Ascending aorta (tissue), 2 donors: Measurements from ENCODE around the gene COL9A3. TPM values are rescaled to one million over a fixed set of nuclear protein-coding genes. Genes with fewer than 3 reads are reported as not detected.

ENCODE experiments used
- DNase-seq, 2 donors: peaks; one replicate each; pipeline ENCODE4 v3.0.0-alpha.2; 2019; ENCODE audit warnings: low spot score in 2 of 2
- H3K27ac ChIP-seq, 2 donors: fragments of 200-600 bp; sonication (generic); one replicate each; pipeline ENCODE4 v1.5.1; 2016 to 2017; ENCODE audit warnings: mild to moderate bottlenecking in 1 of 2
- H3K27me3 ChIP-seq: fragments of 200-600 bp; sonication (generic); one replicate; pipeline ENCODE4 v1.5.1; 2017
- H3K36me3 ChIP-seq, 2 donors: fragments of 200-600 bp; sonication (generic); one replicate each; pipeline ENCODE4 v1.5.1; 2016
- H3K4me1 ChIP-seq, 2 donors: fragments of 200-600 bp; sonication (generic); one replicate each; pipeline ENCODE4 v1.5.1; 2016 to 2017; ENCODE audit warnings: mild to moderate bottlenecking in 1 of 2
- H3K4me3 ChIP-seq, 2 donors: fragments of 200-600 bp; sonication (generic); one replicate each; pipeline ENCODE4 v1.5.1; 2016 to 2017; ENCODE audit warnings: mild to moderate bottlenecking in 1 of 2
- H3K9me3 ChIP-seq, 2 donors: fragments of 200-600 bp; sonication (generic); one replicate each; pipeline ENCODE4 v1.5.1; 2016
- CTCF ChIP-seq, 3 experiments: fragments of 200-600 bp in 2 of 3; fragments of 450-650 bp in 1 of 3; sonication (generic) in 2 of 3; IDR thresholded peaks; one replicate each; pipeline ENCODE4 v1.5.1; 2016 to 2019; ENCODE audit warnings: antibody characterized with exemption in 3 of 3, mild to moderate bottlenecking in 1 of 3, moderate library complexity in 1 of 3
- intact Hi-C: fragments of 100-400 bp; cut with DNase I; formaldehyde crosslinking; loops from one replicate; pipeline ENCODE4 v1.15.1; 2023
- total RNA-seq: library from RNA; depleted of rRNA; stranded (reverse); fragments of >200 nt; gene quantifications from one replicate; pipeline ENCODE4 v1.1.0, GENCODE V29; 2016

The COL9A3 gene
- total RNA-seq, 1 donor from 2014 or later: 13.8 TPM

DNA sequence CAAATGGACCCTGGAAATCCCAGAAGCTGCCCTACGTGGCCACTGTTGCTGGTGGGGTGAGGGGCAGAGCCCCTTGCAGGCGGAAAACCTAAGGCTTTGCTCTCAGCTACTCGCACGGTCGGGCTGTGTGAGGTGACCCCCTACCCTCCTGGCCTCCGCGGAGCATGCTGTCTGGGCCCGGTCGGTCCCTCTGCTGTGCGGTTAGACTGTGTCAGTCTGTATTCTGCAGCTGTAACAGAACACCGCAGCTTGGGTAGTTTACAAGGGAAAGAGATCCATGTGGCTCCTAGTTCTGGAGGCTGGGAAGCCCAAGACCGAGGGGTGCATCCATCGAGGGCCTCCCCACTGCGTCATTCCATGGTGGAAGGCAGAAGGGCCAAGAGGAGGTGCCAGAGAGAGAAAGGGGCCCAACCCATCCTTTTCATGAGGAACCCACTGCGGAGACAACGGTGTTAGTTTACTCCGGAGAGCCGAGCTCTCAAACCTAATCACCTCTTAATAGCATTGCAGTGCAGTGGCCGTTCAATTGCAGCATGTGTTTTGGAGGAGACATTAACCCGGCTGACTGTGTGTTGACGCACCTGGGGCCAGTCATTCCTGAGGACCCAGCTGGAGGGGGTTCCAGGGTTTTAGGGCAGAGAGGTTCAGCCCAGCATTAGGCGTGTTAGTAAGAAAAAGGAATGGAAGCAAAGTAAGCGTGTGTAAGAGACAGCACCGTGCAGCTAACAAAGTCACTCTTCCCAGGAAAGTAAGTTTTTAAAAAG is 18.3 kb downstream of the COL9A3 start:
- Histone ChIP-seq H3K27ac (no peak overlapping the region), H3K36me3 (no peaks in the 10 kb centered on the region), H3K4me1 (no peaks in the 10 kb centered on the region), H3K4me3 (no peak overlapping the region), H3K27me3 (no peaks in the 10 kb centered on the region), H3K9me3 (no peaks in the 10 kb centered on the region)
- no peak for DNase-seq
- TF ChIP-seq CTCF (IDR thresholded peaks at IDR 0.05): no peak
- intact Hi-C loops: no loop called here

GRCh38 chr20:62835931-62836861 is 19.3 kb downstream of the COL9A3 start:
- H3K4me1 ChIP-seq: no peaks in the 10 kb centered on the region
- intact Hi-C loops: no loop called here
- H3K27ac ChIP-seq: no peak overlapping the region
- TF ChIP-seq CTCF (IDR thresholded peaks at IDR 0.05): no peak
- no peak overlapping the region for H3K4me3 ChIP-seq
- H3K36me3 ChIP-seq: no peaks in the 10 kb centered on the region
- no peaks in the 10 kb centered on the region for H3K9me3 ChIP-seq
- no peaks in the 10 kb centered on the region for H3K27me3 ChIP-seq
- no peak for DNase-seq

DNA sequence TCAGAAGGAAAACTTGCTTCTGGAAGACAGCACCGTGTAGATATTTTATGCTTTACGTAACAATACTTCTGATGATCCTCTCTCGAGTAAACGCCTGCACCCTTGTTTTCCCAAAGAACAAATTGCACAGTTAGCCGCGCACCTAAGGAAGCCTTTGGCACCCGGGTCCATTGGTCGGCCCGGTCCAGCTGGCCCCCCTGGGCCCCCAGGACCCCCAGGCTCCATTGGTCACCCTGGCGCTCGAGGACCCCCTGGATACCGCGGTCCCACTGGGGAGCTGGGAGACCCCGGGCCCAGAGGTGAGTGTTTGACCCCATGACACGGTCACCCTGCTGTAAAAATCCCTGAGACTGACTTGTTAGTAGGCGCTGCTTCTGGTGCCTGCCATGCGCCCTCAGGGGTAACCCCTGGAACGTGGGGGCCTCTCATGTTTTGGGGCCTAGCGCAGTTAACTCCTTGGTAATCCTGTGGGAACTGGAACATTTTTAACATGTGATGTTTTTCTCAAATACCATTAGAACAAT is 20.2 kb downstream of the COL9A3 start:
- H3K4me3 ChIP-seq: no peak overlapping the region
- intact Hi-C loops: no loop called here
- no peaks in the 10 kb centered on the region for H3K27me3 ChIP-seq
- no peak overlapping the region for H3K27ac ChIP-seq
- no peaks in the 10 kb centered on the region for H3K36me3 ChIP-seq
- H3K9me3 ChIP-seq: no peaks in the 10 kb centered on the region
- TF ChIP-seq CTCF (IDR thresholded peaks at IDR 0.05): no peak
- no peak for DNase-seq
- H3K4me1 ChIP-seq: no peaks in the 10 kb centered on the region

DNA sequence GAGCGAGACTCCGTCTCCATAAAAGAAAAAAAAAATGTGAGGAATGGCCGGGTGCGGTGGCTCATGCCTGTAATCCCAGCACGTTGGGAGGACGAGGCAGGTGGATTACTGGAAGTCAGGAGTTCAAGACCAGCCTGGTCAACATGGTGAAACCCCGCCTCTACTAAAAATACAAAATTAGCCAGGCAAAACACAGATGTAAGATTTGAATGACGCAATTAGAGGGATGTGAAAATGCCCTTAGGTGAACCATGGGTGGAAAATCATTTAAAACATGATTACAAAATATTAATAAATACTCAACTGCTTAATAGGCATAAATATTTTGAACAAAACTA is 20.9 kb downstream of the COL9A3 start:
- Histone ChIP-seq H3K27me3 (no peaks in the 10 kb centered on the region), H3K4me1 (no peaks in the 10 kb centered on the region), H3K36me3 (no peaks in the 10 kb centered on the region), H3K27ac (no peak overlapping the region), H3K4me3 (no peak overlapping the region), H3K9me3 (no peaks in the 10 kb centered on the region)
- no peak for DNase-seq
- intact Hi-C loops: no loop called here
- TF ChIP-seq CTCF (IDR thresholded peaks at IDR 0.05): no peak

DNA sequence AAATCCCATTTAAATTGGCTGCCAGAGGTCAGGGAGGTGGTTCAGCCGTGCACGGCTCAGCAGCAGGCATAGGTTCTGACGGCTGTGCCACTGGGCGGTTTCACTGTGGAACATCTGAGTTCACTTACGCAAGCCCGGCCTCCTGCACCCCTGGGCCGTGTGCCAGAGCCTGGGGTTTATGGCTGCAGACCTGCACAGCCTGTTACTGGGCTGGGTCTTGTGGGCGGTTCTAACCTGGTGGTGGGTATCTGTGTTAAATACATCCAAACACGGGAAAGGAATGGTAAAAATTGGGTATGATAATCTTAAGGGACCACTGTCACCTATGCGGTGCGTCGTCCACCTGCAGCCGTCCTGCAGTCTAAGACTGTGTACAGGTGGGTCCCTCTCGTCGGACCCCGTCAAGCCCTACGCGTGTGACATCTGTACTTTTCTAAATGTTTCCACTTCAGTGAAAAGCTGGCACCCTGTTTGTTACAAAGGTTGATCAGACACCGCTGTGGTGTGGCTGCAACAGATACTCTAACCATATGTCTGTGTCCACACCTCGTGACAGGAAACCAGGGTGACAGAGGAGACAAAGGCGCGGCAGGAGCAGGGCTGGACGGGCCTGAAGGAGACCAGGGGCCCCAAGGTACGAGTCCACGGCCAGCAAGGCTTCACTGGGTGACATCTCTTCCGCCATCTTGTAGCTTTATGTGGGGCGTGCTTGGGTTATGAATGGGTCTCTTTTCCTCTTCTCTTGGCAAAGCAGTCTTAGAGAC is 21.5 kb downstream of the COL9A3 start:
- H3K36me3 ChIP-seq: no peaks in the 10 kb centered on the region
- TF ChIP-seq CTCF (IDR thresholded peaks at IDR 0.05): no peak
- H3K4me3 ChIP-seq: no peak overlapping the region
- intact Hi-C loops: no loop called here
- H3K27me3 ChIP-seq: no peaks in the 10 kb centered on the region
- H3K9me3 ChIP-seq: no peaks in the 10 kb centered on the region
- DNase-seq: no peak
- H3K4me1 ChIP-seq: no peaks in the 10 kb centered on the region
- H3K27ac ChIP-seq: no peak overlapping the region
